T-helper 9 cell (primary cell): ENCODE data around the gene CEBPG.

Source experiments
- DNase-seq: peaks from one replicate; pipeline ENCODE4 v3.0.0-alpha.2; 2020
- total RNA-seq, 2 donors: gene quantifications; one replicate each; lab custom pipeline; 2026; lab: John Stamatoyannopoulos, UW

Gene CEBPG
- total RNA-seq, result 44.6 to 109 reads per million in 2 donors

DNA sequence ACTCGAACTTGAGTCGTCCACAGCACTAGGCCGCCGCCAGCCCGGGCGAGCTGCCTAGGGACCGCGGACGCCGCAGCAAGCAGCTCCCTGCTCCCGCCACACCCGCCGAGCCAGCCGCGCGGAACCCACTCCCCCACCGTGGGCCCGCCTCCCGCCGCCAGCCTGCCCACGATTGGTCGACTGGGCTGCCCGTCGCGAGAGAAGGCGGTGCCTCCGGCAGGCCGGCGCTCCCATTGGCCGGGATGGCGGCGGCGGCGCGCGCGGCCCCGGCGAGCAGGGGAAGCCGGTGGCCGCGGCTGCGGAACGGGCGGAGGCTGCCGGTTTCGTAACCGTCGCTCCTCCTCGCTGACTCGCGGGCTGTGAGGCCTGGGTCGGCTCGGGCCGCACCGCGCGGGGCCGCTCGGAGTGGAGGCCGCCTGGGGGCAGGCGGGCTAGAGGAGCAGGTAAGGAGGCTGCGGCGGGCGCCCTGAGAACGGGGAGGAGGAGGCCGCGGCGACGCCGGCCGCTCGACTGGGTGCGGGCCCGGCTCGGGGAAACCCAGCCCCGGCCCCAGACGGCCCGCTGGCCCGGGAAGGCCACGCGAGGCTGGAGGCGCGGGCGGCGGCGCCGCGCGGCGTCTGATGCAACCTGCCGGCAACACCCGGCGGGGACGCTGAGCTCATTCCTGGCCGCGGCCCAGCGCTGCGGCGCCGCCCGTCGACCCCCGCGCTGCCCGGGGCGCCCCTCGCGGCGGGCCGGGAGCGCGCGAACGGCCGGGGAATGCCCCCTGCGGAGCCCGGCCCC is at the start of gene CEBPG:
Gene CEBPG, plus strand, starts transcription at position 257 of the 783 bp plus-strand sequence. CDS start 5,531 bp downstream, outside the sequence.
- peak; percentile 94 for DNase-seq

DNA sequence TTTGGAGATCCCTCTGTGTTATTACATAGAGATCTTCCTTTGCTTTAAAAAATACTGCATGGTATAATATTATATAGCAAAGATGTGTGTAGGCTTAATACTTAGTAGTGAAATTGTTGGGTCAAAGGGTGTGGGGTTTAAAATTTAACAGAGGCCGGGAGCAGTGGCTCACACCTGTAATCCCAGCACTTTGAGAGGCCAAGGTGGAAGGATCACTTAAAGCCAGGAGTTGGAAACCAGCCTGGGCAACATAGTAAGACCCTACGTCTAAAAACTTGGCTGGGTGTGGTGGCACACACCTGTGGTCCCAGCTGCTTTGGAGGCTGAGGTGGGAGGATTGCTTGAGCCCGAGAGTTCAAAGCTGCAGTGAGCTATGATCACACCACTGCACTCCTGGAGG is 48.9 kb upstream of the CEBPG start:
- no peak for DNase-seq

DNA sequence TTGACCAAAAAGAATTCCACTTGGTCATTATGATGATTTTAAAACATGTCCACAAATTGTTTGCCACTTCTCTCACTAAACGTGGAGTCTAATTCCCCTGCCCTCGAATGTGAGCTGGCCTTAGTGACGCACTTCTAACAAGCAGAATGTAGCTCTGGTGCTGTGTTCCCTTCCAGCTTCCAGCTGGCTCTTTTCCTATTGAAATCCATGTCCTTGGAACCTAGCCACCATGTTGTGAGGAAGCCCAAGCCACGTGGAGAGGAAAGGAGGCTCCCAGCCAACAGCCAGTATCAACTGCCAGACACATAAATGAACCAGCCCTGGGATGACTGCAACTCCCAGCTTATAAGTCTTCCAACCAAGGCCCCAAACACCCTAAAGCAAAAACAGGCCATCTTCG is 47.6 kb upstream of the CEBPG start:
- no peak for DNase-seq

DNA sequence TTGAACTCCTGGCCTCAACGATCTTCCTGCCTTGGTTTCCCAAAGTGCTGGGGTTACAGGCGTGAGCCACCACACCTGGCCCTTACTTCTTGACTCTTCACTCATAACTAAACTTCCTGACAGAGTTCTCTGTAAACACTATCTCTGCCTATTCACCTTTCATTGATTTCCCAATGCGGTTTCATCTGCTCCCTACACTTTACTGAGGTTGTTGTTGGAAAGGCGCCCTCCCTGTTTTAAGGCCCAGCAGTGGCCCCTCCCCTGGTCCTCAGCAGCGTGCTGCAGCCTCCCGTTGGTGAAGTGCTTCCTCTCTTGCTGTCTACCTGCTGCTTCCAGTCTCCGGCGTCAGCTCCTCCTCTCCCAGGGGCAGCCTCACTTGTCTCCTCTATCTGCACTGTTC is 44.4 kb upstream of the CEBPG start:
- DNase-seq, result no peak

DNA sequence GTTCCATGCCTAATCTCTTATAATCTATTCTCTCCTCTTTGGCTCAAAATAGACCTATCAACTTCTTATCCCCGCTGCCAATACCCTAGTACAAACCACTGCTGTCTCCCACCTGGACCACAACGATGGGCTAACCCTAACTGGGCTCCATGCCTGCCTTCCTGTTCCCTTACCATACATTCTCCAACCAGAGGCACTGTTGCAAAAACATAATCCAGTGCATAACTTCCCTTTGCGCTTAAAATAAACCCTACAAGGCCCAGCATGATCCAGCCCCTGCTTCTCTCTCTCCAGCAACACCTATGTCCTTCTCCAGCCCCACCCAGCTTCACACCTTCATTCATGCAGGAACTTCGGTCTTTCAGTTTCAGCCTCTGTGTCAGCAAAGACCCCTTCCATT is 43.8 kb upstream of the CEBPG start:
- DNase-seq, result no peak

DNA sequence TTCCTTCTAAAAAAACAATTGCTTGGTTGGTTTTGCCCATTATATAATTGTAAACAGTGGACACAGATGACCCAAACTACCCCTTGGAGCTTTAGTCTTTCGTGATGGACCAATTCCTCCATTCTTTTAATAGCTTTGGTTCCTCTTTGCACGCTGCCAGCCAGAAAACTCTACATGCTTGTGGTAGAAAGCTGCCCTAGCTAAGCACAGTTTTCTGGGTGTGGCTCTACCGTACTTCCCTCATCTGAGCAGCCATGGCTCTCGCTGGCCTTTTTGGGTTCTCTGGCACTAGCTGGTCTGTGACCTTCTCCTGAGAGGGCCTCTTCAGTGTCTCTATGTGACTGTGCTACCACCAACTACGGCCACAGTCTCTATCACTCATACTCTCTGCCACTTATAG is 41.3 kb upstream of the CEBPG start:
- DNase-seq, result no peak

DNA sequence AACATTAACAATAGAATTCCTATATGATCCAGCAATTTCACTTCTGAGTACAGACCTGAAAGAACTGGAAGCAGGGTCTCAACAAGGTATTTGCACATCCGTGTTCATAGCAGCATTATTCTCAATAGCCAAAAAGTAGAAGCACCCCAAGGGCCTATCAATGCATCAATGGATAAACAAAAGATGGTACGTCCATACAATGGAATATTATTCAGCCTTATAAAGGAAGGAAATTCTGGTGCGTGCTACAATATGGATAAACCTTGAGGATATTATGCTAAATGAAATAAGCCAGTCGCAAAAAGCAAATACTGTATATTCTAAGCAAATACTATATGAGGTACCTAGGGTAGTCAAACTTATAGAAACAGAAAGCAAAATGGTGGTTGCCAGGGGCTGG is 40.4 kb upstream of the CEBPG start:
- DNase-seq, result no peak

DNA sequence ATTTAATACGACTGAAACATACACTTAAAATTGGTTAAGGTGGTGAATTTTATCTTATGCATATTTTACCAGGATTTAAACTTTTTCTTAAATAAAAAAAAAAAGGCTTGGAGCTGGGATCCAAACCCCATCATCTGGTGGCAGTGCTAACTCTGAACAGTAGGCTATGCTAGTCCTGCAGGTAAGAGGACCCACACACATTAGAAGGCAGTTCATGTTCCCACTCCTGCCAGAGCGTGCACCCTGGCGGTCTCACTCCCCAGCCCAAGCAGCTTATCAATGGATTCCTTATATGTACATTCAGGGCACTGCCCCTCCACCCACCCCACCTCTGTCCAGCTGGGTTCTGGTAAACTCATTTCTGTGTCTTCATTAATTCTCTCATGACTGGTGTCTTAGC is 39.9 kb upstream of the CEBPG start:
- no peak for DNase-seq

DNA sequence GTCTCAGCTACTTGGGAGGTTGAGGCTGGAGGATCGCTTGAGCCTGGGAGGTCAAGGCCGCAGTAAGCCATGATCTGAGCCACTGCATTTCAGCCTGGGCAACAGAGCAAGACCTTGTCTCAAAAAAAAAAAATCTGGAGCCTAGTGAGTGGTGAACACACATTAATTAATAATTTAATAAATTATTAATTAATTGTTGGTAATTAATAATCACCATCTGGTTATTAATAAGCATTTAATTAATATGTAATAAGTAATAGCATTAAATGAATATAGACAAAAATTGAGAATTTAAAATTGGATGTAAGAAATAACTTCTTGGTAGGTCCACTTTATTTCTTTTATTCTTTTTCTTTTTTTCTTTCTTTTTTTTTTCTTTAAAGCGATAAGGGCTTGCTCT is 39.2 kb upstream of the CEBPG start:
- DNase-seq, result no peak

DNA sequence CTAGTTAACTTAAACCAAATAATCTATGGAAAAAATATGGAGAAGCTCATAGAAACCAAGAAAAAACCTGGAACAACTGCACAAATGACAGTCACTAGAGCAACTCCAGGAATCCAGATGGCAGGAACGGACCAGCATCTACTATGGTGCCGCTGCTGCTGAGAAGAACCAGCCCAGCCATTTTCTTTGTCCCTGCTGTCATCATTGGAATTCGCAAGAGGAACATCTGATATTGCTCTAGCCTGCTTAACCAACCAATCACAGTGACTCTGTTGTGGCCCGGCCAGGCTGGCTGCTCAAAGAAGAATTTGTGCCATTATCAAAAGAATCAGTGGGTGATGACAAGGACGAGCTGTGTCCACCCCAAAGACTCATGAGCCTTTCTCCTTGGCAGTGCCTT is 38.1 kb upstream of the CEBPG start:
- no peak for DNase-seq

DNA sequence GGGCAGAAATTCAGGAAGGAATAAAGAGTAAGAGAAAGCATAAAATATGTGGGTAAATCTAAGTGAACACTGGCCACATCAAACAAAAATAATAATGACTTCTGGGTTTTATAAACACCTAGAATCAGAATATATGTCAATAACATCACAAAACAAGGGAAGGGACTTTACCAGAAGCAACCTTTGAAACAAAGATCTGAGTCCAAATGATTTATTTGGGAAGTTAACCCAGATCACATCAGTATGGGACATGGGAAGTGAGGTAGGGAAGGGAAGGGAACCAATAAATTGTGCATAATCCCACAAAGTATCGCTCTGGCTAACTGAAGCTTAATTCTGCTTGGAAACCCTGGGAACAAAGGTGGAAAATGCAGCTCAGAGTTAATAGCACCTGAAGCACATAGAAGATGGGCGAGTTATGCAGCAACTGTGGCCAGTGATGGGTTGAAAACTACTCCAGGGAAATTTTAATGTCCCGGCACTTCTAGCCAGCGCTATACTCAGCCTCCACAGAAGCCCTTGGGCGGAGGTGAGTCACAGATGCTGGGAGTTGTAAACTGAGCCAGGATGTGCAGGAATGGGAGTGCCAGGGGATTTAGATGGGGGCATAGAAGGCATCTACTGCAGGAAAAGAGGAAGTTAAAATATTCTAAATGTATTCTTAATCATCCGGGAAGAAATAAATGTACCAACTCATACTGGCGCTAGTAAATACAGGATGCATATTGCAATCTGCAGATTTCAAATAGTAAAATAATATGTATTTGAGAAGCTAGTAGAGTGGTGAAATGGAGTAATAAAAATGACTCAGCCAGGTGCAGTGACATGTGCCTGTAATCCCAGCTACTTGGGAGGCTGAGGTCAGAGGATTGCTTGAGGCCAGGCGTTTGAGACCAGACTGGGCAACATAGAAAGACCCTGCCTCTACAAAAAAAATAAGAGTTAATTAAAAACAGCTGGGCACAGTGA is 34.2 kb upstream of the CEBPG start:
- no peak for DNase-seq

DNA sequence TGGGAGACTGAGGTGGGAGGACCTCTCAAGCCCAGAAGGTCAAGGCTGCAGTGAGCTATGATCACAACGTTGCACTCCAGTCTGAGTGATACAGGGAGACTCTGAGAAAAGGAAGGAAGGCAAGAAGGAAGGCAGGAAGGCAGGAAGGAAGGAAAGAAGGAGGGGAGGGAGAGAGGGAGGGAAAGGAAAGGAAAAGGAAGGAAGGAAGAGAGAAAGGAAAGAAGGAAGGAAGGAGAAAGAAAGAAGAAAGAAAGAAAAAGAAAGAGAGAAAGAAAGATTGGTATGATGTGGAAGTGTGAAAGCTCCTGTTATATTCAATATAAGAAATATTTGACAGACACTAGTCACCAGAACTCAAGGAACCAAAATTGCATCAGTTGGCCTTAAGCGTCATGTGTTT is 32.5 kb upstream of the CEBPG start:
- DNase-seq, result no peak

DNA sequence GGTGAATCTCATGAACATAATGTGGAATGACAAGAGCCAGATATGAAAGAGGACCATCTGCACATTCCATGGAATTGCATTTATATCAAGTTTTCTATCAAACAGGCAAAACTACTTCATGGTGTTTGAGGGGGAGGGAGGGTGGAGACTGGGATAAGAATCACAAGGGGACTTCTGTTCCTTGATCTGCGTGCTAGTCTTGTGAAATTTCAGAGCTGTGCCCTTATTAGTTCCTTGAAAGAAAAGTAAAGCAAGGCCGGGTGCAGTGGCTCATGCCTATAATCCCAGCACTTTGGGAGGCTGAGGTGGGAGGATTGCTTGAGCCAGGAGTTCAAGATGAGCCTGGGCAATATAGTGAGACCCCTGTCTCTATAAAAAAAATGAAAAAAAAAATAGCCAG is 30.2 kb upstream of the CEBPG start:
- no peak for DNase-seq

DNA sequence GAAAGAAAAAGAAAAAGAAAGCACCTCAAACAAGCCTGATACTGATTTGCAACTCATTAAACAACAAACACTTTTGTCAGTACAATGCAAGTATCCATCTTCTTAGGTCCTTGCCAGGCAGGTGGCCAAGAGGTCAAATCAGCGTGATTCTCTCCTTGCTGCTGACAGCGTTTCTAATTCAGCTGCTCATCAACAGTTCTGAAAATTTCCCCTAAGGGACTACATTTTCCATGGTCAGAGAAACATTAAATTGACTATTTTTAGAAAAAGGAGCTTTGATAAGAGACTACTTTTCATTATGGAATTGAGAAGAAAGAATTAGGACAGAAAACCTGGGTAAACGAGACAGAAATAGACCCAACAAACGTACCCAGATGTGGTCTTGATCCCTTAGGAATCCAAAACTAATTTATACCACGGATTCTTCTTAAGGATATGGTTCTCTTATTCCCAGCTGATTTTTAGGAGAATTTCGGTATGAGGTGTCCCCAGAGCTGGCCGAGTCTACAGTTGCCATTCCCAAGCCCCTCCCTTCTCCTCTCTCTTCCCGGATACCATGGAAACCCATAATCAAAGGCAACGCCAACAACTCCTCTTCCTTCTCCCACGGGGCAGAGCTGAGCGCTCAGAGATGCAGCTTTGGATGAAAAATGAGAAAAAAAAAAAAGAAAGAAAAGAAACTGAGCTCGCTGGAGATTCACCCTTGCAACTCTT is 29.5 kb upstream of the CEBPG start:
- no peak for DNase-seq

DNA sequence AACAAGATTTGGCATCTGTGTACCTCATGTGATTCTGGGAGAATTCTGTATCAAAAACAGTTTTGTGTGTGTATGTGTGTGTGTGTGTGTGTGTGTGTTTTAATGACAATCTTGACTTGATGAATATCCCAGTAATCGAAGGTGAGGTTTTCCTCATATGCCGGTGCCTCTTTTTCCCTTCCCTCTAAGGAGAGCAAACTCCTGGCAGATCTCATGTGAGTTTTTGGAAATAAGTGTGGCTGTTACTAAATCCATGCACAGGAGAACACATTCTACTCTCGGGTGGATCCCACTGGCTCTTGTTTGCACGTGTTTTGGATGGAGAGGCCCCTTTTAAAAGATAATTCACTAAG is 29.0 kb upstream of the CEBPG start:
- no peak for DNase-seq

DNA sequence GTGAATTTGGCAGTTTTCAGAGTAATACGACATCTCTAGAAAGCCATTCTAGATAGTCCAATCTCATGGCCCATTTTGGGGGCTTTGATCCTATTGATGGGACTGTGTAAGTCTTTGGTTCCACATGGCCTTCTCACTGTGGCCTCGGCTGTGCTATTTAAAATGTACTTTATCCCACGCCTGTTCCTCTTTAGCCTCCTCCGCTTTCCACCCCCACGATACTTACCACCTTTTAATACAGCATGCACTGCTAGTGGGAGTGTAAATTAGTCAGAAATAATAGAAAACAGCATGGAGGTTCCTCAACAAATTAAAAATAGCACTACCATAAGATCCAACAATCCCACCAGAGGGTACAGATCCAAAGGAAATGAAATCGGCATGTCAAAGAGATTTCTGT is 28.3 kb upstream of the CEBPG start:
- DNase-seq, result no peak

DNA sequence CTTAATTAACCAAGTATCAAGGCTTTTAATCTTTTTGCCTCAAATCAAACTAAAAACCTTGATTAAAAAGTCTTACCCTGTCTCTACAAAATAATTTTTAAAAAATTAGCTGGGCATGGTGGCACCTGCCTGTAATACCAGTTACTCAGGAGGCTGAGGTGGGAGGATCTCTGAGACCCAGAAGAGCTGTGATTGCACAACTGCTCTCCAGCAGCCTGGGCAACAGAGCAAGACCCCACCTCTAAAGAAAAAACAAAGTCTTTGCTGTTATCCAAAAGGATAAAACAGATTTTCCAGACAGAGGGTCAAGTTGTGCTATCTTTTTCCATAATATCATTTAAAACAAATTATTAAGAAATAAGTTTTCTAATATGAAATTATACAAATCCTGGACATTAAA is 26.8 kb upstream of the CEBPG start:
- DNase-seq, result no peak

DNA sequence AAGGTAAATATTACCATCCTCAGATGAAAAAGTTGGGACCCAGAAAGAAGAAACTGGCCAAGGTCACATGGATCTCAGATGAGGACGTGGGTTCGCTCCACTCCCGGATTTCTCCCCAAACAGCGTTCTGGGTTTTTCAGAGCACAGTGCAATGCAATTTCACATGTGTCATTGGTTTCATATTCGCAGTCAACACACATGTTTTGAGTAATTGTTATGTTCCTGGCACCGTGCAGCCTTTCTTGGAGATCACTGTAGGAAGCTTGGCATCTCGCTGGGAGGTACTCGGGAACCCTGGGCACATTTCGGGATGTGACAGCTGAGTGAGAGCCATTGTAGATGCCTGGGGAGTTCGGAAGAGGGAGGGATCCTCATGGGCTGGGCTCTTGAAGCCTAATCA is 26.2 kb upstream of the CEBPG start:
- no peak for DNase-seq

DNA sequence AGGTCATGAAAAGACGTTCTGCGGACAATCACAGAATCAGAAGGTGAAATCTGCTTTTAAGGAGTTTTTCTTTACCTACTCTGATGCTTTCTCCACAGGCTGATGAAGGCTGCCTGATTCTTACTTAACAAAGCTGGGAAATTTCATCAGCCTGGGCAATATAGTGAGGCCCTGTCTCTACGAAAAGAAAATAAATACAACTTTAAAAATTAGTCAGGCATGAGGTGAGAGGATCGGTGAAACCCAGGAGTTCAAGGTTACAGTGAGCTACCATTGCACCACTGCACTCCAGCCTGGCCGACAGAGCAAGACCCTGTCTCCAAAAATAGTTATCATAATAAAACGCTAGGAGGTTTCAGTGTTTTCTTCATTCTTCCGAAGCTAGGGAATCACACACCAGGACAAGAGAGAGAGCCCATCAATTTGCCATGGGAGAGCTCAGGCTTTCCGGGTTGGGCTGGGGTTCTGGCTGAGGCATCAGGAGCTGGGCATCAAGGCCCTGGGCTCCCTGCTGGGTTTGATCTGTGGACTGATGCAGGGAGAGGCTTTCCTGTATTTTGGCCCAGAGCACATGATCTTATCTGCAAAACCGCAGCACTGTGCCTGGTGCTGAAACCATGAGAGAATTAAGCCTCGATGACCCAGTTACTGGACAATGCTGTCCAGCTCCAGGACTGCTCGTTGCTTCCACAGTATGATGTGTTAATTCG is 25.1 kb upstream of the CEBPG start:
- no peak for DNase-seq

DNA sequence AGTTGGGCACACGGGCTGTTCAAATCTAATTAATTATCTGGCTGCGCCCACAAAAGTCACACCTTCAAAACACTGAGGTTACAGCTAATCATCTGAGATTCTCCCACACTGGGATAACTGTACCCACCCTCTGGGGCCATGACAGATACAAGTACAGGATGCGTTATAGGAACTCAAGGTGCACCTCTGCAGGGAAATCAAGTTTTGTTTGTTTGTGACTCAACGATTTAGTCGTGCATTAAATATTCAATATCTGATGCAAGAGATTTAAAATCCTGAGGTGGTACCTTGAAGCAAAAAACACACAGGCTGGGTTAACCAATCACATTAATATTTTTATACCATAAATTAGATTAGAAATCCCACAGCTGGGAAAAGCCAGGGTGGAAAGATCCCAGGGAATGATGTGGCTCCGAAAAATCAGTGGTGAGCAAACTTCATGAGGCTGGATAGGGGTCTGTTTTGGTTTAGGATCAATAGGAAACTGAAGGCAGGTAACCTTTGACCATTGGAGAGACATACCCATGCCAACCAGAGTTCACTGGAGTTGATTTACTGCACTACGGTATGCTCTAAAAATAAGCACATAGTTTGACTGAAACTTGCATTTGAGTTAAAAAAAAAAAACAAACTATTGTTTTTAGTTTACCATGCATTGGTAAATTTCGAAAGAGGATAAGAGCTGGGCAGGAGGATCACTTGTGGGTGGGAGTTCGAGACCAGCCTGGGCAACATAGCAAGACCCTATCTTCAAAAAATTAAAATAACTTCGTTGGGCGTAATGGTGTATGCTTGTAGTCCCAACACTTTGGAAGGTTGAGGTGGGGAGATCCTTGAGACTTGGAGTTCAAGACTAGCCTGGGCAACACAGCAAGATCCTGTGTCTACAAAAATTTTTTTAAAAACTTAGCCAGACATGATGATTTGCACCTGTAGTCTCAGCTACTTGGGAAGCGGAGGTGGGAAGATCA is 23.9 kb upstream of the CEBPG start:
- no peak for DNase-seq

DNA sequence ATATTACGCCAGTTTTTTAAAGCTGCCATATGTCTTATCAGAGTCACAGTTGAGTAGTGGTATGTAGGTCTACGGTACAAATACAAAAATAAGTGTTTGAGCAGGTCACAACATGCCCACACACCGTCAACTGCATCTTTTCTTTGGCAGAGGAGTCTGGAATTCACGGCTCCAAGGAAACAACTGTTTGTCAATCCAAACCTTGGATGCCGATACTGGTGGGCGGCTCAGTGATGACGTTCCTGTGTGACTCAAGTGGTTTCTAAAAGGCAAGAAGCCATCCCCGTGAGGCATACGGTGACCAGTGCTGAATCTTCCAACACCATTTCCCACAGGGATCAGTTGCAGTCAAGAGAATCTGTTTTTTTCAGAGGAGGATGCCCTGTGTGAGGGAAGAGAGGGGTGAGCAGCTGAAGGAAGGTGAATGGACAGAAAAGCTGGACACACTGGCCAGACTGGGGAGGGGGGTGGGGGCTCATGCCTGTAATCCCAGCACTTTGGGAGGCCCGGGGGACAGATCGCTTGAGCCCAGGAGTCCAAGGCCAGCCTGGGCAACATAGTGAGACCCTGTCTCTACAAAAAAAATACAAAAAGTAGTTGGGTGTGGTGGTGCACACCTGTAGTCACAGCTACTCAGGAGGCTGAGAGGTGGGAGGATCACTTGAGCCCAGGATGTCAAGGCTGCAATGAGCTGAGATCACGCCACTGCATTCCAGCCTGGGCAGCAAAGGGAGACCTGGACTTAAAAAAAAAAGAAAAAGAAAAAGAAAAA is 22.8 kb upstream of the CEBPG start:
- DNase-seq, result no peak
